HEK293 (cell line): ENCODE results near the gene EPOP.
A peak's percentile ranks its signal among the peaks of the same experiment; 100 is the strongest.

ENCODE experiments used
- AEBP2 ChIP-seq: fragments of 450-650 bp; formaldehyde crosslinking; IDR thresholded peaks from 2 replicates; pipeline ENCODE4 v1.5.1; 2016; ENCODE audit warnings: missing biosample characterization, missing genetic modification characterization, borderline replicate concordance
- CTCF ChIP-seq: fragments of 450-650 bp; formaldehyde crosslinking; IDR thresholded peaks from 2 replicates; pipeline ENCODE4 v1.5.1; 2016; ENCODE audit warnings: missing biosample characterization, missing genetic modification characterization
- EGR2 ChIP-seq: fragments of 450-650 bp; formaldehyde crosslinking; IDR thresholded peaks from 2 replicates; pipeline ENCODE4 v1.5.1; 2016; ENCODE audit warnings: low read depth, missing biosample characterization, missing genetic modification characterization
- FEZF1 ChIP-seq: fragments of 450-650 bp; formaldehyde crosslinking; IDR thresholded peaks from 2 replicates; pipeline ENCODE4 v1.5.1; 2016; ENCODE audit warnings: missing biosample characterization, missing genetic modification characterization
- GLI4 ChIP-seq: fragments of 450-650 bp; formaldehyde crosslinking; IDR thresholded peaks from 2 replicates; pipeline ENCODE4 v1.5.1; 2016; ENCODE audit warnings: missing biosample characterization, missing genetic modification characterization
- HIC1 ChIP-seq: fragments of 450-650 bp; formaldehyde crosslinking; IDR thresholded peaks from 2 replicates; pipeline ENCODE4 v1.5.1; 2016; ENCODE audit warnings: missing biosample characterization, missing genetic modification characterization
- HOXD13 ChIP-seq: sonication (generic); formaldehyde crosslinking; IDR thresholded peaks from 2 replicates; pipeline ENCODE4 v1.8.0; 2022; ENCODE audit warnings: missing genetic modification reagents, borderline replicate concordance
- IKZF3 ChIP-seq: fragments of 450-650 bp; IDR thresholded peaks from 2 replicates; pipeline ENCODE4 v1.5.0; 2018; ENCODE audit warnings: missing biosample characterization, mild to moderate bottlenecking, missing genetic modification characterization, moderate library complexity
- KLF10 ChIP-seq: fragments of 450-650 bp; IDR thresholded peaks from 2 replicates; pipeline ENCODE4 v1.5.1; 2018; ENCODE audit warnings: missing biosample characterization, mild to moderate bottlenecking, missing genetic modification characterization
- KLF17 ChIP-seq: fragments of 450-650 bp; formaldehyde crosslinking; IDR thresholded peaks from 2 replicates; pipeline ENCODE4 v1.5.1; 2016; ENCODE audit warnings: missing biosample characterization, missing genetic modification characterization
- PRDM1 ChIP-seq: fragments of 450-650 bp; formaldehyde crosslinking; IDR thresholded peaks from 2 replicates; pipeline ENCODE4; 2016; ENCODE audit warnings: missing biosample characterization, missing genetic modification characterization
- SP7 ChIP-seq: fragments of 450-650 bp; formaldehyde crosslinking; IDR thresholded peaks from 2 replicates; pipeline ENCODE4 v1.5.1; 2016; ENCODE audit warnings: missing biosample characterization, missing genetic modification characterization
- ZBTB20 ChIP-seq: fragments of 450-650 bp; formaldehyde crosslinking; IDR thresholded peaks from 2 replicates; pipeline ENCODE4 v1.5.1; 2016; ENCODE audit warnings: missing biosample characterization, missing genetic modification characterization
- ZBTB26 ChIP-seq: fragments of 450-650 bp; formaldehyde crosslinking; optimal IDR thresholded peaks from 2 replicates; pipeline ENCODE3; 2016; ENCODE audit warnings: missing biosample characterization, mild to moderate bottlenecking, missing genetic modification characterization
- ZBTB8A ChIP-seq: fragments of 450-650 bp; formaldehyde crosslinking; IDR thresholded peaks from 2 replicates; pipeline ENCODE4 v1.5.1; 2016; ENCODE audit warnings: missing biosample characterization, missing genetic modification characterization
- ZEB2 ChIP-seq: fragments of 450-650 bp; formaldehyde crosslinking; IDR thresholded peaks from 2 replicates; pipeline ENCODE4 v1.5.1; 2016; ENCODE audit warnings: missing biosample characterization, missing genetic modification characterization
- ZNF148 ChIP-seq: fragments of 450-650 bp; formaldehyde crosslinking; IDR thresholded peaks from 2 replicates; pipeline ENCODE4 v1.5.0; 2017; ENCODE audit warnings: missing biosample characterization, missing genetic modification characterization, borderline replicate concordance
- ZNF157 ChIP-seq: fragments of 450-650 bp; formaldehyde crosslinking; IDR thresholded peaks from 2 replicates; pipeline ENCODE4 v1.5.1; 2016; ENCODE audit warnings: missing biosample characterization, missing genetic modification characterization
- ZNF18 ChIP-seq: fragments of 450-650 bp; formaldehyde crosslinking; IDR thresholded peaks from 2 replicates; pipeline ENCODE4 v1.5.1; 2016; ENCODE audit warnings: missing biosample characterization, missing genetic modification characterization
- ZNF184 ChIP-seq: fragments of 450-650 bp; IDR thresholded peaks from 2 replicates; pipeline ENCODE4 v1.5.1; 2018; ENCODE audit warnings: missing biosample characterization, mild to moderate bottlenecking, missing genetic modification characterization
- ZNF335 ChIP-seq: fragments of 450-650 bp; formaldehyde crosslinking; conservative IDR thresholded peaks from 2 replicates; pipeline ENCODE4 v1.5.1; 2016; ENCODE audit warnings: missing biosample characterization, missing genetic modification characterization
- ZNF366 ChIP-seq: fragments of 450-650 bp; formaldehyde crosslinking; conservative IDR thresholded peaks from 2 replicates; pipeline ENCODE4 v1.5.1; 2016; ENCODE audit warnings: missing biosample characterization, missing genetic modification characterization
- ZNF394 ChIP-seq: fragments of 450-650 bp; formaldehyde crosslinking; IDR thresholded peaks from 2 replicates; pipeline ENCODE4 v1.5.1; 2016; ENCODE audit warnings: missing biosample characterization, missing genetic modification characterization, mild to moderate bottlenecking, moderate library complexity, borderline replicate concordance
- ZNF555 ChIP-seq: fragments of 450-650 bp; formaldehyde crosslinking; conservative IDR thresholded peaks from 2 replicates; pipeline ENCODE4 v1.5.1; 2017; ENCODE audit warnings: missing biosample characterization, mild to moderate bottlenecking, missing genetic modification characterization, inconsistent platforms
- ZNF623 ChIP-seq: fragments of 450-650 bp; formaldehyde crosslinking; IDR thresholded peaks from 2 replicates; pipeline ENCODE4 v1.5.1; 2016; ENCODE audit warnings: missing biosample characterization, missing genetic modification characterization
- ZNF654 ChIP-seq: fragments of 450-650 bp; formaldehyde crosslinking; IDR thresholded peaks from 2 replicates; pipeline ENCODE4 v1.5.1; 2016; ENCODE audit warnings: low read depth, missing biosample characterization, missing genetic modification characterization
- ZNF664 ChIP-seq: fragments of 450-650 bp; formaldehyde crosslinking; IDR thresholded peaks from 2 replicates; pipeline ENCODE4 v1.5.1; 2016; ENCODE audit warnings: missing biosample characterization, missing genetic modification characterization
- ZNF768 ChIP-seq: fragments of 450-650 bp; formaldehyde crosslinking; IDR thresholded peaks from 2 replicates; pipeline ENCODE4 v1.5.1; 2018; ENCODE audit warnings: missing biosample characterization, mild to moderate bottlenecking, missing genetic modification characterization

Gene EPOP

GRCh38 chr17:38676706-38677504, 2.1 kb upstream of the EPOP start (continued):
- no peak for TF ChIP-seq ZNF18 (tag by site-specific recombination)
- TF ChIP-seq ZNF366 (tag by site-specific recombination), result peak; percentile 85
- no peak for TF ChIP-seq ZNF394 (tag by site-specific recombination)
- peak; percentile 85 for TF ChIP-seq CTCF
- no peak for TF ChIP-seq GLI4 (tag by site-specific recombination)
- TF ChIP-seq ZNF654, result peak; percentile 84
- TF ChIP-seq SP7 (tag by site-specific recombination), result peak; percentile 31; the same call in 1 of the 2 replicates
- no peak for TF ChIP-seq ZNF148 (tag by site-specific recombination)
- no peak for TF ChIP-seq PRDM1 (tag by site-specific recombination)
- peak; percentile 10 for TF ChIP-seq ZBTB26 (tag by site-specific recombination)
- no peak for TF ChIP-seq ZNF623
- no peak for TF ChIP-seq ZNF555 (tag by site-specific recombination)
- peak; percentile 90 for TF ChIP-seq FEZF1 (tag by site-specific recombination)
- no peak for TF ChIP-seq HOXD13
- TF ChIP-seq KLF17 (tag by site-specific recombination), result peak; percentile 40; the same call in 1 of the 2 replicates
- no peak for TF ChIP-seq ZBTB20
- peak; percentile 26 for TF ChIP-seq ZNF335 (tag by site-specific recombination)
- TF ChIP-seq IKZF3 (tag by site-specific recombination), result peak; percentile 93
- TF ChIP-seq ZNF184 (tag by site-specific recombination), result no peak
- TF ChIP-seq AEBP2, result no peak
- TF ChIP-seq ZEB2, result peak; percentile 40; the same call in 1 of the 2 replicates
- no peak for TF ChIP-seq ZNF157 (tag by site-specific recombination)
- TF ChIP-seq ZNF768 (tag by site-specific recombination), result no peak
- TF ChIP-seq ZNF664 (tag by site-specific recombination), result peak; percentile 79
- TF ChIP-seq EGR2, result peak; percentile 37; the same call in 1 of the 2 replicates
- TF ChIP-seq ZBTB8A, result peak; percentile 90
- TF ChIP-seq KLF10 (tag by site-specific recombination), result peak; percentile 49; the same call in 1 of the 2 replicates
- no peak for TF ChIP-seq HIC1 (tag by site-specific recombination)
